Measurements from ENCODE around the gene SEPTIN10.
"Not testable (repeated sequence)": the region's sequence is repeated elsewhere in the genome, so short reads cannot be mapped to it uniquely, and the experiment has no call there.

SEPTIN10 gene

DNA sequence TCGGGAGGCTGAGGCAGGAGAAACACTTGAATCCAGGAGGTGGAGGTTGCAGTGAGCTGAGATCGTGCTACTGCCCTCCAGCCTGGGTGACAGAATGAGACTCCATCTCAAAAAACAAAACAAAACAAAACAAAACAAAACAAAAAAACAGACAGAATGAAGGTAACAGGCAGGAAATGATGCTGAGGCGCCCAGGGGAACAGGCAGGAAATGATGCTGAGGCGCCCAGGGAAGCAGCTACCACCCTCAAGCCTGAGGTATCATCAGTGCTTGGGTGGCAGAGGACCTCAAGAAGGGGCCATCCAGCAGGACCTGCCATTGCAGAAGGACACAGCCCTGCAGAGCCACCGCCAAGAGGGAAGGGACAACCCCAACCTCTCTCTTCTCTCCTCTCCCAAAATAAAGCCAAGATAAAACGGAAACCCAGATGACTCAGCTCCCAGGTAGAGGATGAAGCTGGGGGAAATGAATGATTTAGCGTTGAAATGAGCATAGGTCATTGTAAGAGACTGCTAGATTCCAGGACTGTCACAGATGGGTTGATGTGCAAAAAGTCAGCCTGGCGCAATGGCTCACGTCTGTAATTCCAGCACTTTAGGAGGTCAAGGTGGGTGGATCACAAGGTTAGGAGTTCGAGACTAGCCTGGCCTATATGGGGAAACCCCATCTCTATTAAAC lies 19.7 kb upstream of the SEPTIN10 start:
- no peak for DNase-seq (ENCODE audit: low read depth)

- DNase-seq (ENCODE audit: low read depth) = no peak
These were observed 18.5 kb upstream of the SEPTIN10 start for GRCh38 chr2:109632158-109632789.

- DNase-seq (ENCODE audit: low read depth) = no peak
These were observed 18.0 kb upstream of the SEPTIN10 start for GRCh38 chr2:109631741-109632140.

DNA sequence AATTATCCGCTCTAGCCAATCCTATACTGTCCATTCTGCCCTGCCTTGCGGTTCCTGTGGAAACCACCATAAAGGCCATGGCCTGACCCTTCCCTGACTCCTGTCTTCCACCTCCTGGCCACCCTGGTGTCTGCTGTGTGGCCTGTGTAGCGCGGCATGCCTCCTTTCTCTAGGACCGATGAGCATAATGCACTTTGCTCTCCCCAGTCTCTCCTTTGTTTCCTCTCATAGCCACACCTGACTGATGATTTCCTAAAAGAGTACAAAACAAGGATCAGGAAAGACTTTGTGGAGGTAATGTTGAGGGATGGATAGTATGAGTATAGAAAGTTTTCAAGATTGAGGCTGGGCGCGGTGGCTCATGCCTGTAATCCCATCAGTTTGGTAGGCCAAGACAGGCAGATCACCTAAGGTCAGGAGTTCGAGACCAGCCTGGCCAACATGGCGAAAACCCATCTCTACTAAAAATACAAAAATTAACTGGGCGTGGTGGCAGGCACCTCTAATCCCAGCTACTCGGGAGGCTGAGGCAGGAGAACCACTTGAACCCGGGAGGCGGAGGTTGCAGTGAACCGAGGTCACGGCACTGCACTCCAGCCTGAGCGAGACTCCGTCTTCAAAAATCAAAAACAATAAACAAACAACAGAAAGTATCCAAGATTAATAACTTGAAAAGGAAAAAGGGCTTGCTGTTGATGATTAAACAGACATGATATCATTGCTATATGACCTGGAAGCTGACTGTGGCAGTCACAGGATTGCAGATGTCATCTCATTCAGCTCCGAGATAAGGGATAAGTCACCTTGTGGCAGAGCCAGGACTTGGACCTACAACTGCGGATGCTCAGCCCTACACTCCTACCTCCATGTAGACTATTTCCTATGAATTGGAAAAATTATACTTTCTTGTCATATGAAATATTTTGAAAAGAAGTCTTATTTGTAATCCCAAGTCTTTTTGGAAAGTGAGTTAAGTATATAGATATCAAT lies 17.0 kb upstream of the SEPTIN10 start:
- no peak for DNase-seq (ENCODE audit: low read depth)

DNA sequence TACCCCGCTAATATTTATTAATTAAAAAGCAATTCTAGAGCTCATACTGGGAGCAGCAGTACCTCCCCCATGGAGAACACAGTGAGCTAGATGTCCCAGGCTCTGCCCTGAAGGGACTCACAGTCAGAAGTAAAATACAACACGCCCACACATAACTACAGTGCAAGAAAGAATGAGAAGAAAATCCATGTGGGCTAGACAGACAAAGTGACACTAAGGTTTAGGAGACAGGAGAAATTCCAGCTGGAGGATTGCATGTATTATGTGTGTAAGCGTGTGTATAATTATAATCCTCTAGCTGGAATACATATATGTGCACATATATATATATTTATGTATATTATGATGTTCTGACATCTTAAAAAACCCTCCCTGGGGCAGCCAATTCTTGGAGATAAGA lies 16.1 kb upstream of the SEPTIN10 start:
- no peak for DNase-seq (ENCODE audit: low read depth)

- DNase-seq (ENCODE audit: low read depth) = not testable (repeated sequence)
These were observed 14.6 kb upstream of the SEPTIN10 start for GRCh38 chr2:109628321-109628720.

DNA sequence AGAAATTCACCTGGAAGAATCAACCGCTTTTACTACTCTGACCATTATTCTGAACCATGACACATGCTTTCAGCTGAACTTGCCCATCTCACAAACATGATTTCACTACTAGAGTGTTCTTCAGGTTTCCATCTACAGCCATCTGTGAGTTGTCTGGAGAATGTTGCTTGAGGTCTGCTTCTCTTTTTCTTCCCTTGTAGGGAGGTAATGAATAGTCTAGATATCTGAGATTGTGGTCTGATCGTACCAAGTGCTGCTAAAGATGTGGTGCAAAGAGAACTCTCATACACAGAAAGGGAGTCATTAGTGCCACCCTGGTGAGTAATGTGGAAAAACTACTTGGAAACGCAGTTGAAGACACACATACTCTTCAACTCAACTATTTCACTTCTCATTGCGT lies 10.6 kb upstream of the SEPTIN10 start:
- no peak for DNase-seq (ENCODE audit: low read depth)

DNA sequence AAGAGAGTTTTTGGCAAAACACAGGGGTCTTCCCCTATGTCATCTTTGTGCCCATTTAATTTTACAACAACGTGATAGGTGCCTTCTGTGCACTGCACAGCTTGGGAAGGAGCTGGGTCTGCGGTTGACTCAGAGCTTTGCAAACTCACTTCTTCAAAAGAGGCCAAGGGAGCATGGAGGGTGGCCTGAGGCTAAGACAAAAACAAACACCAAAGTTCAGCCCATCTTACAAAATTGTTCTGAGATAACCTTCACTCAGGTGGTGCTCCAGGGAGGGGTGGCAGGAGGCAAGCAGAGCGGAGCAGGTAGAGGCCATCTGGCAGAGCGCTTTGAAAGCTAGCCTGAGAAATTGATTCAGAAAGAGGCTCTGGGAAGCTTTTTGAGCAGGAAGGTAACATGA lies 10.2 kb upstream of the SEPTIN10 start:
- no peak for DNase-seq (ENCODE audit: low read depth)

GRCh38 chr2:109623297-109623696 lies 9.5 kb upstream of the SEPTIN10 start:
- DNase-seq (ENCODE audit: low read depth) = no peak

GRCh38 chr2:109619032-109619615 lies 5.4 kb upstream of the SEPTIN10 start:
- no peak for DNase-seq (ENCODE audit: low read depth)

DNA sequence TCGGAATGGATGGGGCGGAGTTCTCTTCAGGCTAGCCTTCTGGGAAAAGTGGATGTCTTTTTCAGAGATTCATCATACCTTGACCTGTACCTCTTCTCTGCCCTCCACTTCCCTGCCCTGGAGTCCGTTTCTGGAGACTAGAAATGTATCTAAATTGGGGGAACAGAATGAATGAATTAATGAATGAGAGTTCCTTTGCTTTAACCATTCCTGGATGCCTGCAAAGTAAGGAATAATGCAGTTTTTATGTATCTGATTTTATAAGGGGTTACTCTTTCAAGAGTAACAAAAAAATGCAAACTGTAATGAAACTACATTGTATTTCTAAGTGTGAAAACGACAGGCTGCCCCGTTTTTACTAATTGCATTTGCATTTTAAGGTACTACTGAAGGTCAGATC lies 2.4 kb upstream of the SEPTIN10 start:
- DNase-seq (ENCODE audit: low read depth) = no peak

GRCh38 chr2:109615637-109616144 lies 1.9 kb upstream of the SEPTIN10 start:
- no peak for DNase-seq (ENCODE audit: low read depth)

DNA sequence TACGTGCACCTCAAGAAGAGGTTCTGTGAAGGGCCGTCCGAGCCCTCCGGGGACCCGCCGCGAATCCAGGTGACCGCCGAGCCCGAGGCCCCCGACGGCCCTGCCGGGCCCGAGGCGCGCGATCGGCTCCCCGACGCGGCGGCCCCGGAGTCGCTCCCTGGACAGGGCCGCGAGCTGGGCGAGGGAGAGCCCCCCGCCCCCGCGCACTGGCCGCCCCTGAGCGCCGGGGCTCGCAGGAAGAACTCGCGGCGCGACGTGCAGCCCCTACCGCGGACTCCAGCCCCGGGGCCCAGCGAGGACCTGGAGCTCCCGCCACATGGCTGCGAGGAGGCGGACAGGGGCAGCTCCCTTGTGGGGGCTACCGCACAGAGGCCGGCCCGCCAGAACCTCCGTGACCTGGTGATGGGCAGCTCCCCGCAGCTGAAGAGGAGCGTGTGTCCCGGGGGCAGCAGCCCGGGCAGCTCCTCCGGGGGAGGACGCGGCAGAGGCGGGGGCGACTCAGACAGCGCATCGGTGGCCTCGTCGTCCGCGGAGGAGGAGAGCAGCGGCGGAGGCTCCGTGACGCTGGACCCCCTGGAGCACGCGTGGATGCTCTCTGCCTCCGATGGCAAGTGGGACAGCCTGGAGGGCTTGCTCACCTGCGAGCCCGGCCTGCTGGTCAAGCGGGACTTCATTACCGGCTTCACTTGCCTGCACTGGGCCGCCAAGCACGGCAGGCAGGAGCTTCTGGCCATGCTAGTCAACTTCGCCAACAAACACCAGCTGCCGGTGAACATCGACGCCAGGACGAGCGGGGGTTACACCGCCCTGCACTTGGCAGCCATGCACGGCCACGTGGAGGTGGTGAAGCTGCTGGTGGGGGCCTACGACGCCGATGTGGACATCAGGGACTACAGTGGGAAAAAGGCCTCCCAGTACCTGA lies 1.2 kb upstream of the SEPTIN10 start:
- no peak for DNase-seq (ENCODE audit: low read depth)

DNA sequence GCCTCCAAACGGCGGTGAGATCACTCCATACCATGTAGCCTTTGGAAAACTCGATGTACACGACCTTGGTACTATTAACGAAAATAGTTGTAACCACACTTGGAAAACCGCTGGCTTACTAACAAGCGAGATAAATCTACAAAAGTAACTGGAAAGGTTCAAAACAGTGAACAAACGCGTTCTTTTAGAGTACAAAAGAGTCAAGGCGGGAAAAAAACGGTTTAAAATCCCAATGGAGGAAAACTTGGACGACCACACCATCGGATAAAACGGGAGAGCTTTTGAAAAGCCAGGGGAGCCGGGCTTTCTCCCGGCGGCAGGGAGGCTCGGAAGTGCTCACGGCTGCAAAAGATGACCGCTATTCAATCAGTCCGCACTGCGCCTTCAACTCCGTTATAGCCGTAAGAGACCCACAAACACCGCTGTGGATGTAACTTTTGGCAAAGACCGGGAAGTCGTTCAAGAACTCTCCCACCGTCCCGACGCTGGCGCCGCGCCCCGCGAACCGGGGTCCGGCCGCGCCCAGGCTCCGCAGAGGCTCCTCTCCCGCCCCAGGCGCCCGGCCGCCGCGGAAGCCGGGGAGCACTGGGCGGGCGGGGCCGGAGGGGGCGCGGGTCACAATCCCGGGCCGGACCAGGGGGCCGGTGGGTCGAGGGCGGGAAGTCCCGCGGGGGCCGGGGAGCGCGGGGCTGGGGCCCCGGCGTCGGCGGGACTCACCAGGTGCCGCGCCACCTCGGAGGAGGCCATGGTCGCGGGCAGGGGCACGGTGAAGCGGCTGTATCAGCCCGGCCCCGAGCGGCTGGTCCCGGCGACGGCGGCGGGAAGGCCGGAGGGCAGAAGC lies 465 bp downstream of the SEPTIN10 start:
- DNase-seq (ENCODE audit: low read depth) = no peak

DNA sequence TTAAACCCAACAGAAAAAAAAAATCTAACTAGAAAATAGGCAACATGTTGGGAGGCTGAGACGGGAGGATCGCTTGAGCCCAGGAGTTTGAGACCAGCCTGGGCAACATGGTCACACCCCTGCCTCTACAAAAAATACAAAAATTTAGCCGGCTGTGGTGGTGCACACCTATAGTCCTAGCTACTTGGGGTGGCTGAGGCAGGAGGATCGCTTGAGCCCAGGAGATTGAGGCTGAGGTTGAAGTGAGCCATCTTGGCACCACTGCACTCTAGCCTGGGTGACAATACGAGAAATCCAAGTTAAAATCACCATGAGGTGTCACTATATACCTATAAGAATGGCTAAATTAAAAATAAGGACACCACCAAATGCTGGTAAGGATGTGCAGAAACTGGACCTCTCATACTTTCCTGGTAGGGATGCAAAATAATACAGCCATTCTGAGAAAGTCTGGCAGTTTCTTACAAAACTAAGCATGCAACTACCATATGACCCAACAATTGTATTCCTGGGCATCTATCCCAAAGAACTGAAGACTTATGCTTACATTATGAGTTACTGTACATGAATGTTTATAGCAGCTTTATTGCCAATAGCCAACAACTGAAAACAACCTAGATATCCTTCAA lies 2.2 kb downstream of the SEPTIN10 start:
- no peak for DNase-seq (ENCODE audit: low read depth)

GRCh38 chr2:109609352-109610024 lies 4.3 kb downstream of the SEPTIN10 start:
- DNase-seq (ENCODE audit: low read depth) = no peak

DNA sequence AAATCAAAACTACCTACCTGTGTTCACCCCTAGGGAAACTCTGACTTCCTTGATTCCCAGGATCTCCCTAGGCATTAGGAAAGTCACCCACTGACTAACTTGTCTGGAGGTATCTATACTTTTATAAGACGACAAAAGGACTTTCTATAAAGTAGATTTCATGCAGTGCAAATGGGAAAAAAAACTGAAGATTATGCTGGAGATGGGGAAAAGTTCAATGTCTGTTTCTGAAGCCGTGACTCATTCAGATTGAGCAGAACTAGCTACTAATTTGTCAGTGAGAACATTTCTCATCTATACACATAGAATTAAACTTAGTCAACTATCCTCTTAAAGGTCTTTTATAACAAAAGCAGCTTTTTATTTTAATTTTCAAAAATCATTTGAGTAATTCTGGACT lies 6.0 kb downstream of the SEPTIN10 start:
- DNase-seq (ENCODE audit: low read depth) = no peak

DNA sequence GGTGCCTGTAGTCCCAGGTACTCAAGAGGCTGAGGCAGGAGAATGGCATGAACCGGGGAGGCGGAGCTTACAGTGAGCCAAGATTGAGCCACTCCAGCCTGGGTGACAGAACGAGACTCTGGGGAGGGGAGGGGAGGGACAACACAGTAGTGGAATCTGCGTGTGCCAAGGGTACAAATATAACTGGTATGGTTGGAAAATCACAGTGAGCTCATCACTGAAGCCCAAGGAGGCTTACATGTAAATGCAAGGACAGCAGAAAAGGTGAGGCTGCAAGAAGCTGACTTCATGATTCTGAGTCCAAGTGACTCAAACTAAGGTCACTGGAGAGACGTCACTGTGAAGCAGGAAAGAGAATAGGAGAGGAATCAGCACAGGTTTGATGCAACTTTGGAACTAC lies 9.2 kb downstream of the SEPTIN10 start:
- DNase-seq (ENCODE audit: low read depth) = no peak

DNA sequence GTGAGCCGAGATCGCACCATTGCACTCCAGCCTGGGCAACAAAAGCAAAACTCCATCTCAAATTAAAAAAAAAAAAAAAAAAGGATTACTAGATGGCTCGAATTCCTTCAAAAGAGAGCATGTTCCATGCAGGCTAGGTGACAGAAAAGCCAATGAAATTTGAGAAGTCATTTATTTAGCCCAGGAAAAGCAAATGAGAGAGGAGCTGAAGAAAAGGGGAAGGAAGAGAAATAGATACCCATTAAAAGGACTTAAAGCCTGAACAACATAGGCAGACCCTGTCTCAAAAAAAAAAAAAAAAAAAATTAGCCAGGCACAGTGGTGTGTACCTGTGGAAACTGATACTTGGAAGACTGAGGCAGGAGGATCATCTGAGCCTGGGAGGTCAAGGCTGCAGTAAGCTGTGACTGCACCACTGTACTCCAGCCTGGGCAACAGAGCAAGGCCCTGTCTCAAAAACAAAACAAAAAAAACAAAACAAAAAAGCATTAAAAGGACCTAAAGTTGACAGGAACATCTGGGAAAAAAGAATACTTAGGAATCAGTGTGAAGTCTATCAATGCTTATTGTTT lies 11.1 kb downstream of the SEPTIN10 start:
- DNase-seq (ENCODE audit: low read depth) = no peak
